OCI-LY7 (cell line): Measurements from ENCODE around the gene THSD7B.

Experiments
- EZH2phosphoT487 ChIP-seq: fragments of 200-600 bp; sonication (generic); IDR thresholded peaks from 2 replicates; pipeline ENCODE4 v1.6.1; 2018; ENCODE audit warnings: low read depth, borderline replicate concordance, mild to moderate bottlenecking, mixed run types, antibody characterized with exemption, low read length, moderate library complexity, mixed read lengths
- TF ChIP-seq, protein P1 (sequence below): fragments of 200-600 bp; sonication (generic); conservative IDR thresholded peaks from 2 replicates; pipeline ENCODE4 v1.5.1; 2014; ENCODE audit warnings: mild to moderate bottlenecking, antibody characterized with exemption, low read length, moderate library complexity, mixed read lengths

DNA sequence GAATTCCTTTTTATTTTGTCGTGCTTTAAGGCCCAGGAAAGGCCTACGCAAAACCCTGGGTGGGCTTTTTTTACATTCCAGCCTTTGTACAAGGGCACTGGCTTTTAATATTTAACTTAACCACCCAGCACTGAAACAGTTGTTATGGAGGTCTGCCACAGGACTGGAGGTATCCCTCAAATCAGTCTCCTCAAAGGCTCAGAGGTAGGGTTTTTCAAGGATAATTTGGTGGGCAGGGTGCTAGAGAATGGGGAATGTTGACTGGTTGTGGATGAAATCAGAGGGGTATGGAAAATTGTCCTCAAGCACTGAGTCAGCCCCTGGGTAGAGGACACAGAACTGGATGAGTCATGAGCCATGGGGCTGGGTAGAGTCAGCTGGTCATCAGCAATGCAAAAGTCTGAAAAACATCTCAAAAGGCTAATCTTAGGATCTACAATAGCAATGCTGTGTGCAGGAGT lies 443.1 kb downstream of the THSD7B start:
- TF ChIP-seq, protein P1, sequence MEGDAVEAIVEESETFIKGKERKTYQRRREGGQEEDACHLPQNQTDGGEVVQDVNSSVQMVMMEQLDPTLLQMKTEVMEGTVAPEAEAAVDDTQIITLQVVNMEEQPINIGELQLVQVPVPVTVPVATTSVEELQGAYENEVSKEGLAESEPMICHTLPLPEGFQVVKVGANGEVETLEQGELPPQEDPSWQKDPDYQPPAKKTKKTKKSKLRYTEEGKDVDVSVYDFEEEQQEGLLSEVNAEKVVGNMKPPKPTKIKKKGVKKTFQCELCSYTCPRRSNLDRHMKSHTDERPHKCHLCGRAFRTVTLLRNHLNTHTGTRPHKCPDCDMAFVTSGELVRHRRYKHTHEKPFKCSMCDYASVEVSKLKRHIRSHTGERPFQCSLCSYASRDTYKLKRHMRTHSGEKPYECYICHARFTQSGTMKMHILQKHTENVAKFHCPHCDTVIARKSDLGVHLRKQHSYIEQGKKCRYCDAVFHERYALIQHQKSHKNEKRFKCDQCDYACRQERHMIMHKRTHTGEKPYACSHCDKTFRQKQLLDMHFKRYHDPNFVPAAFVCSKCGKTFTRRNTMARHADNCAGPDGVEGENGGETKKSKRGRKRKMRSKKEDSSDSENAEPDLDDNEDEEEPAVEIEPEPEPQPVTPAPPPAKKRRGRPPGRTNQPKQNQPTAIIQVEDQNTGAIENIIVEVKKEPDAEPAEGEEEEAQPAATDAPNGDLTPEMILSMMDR, result no peak
- TF ChIP-seq EZH2phosphoT487, result no peak
